ENCODE results near the gene NEO1. TPM values are rescaled to one million over a fixed set of nuclear protein-coding genes. Genes with fewer than 3 reads are reported as not detected.

NEO1 gene
- total RNA-seq, 1 experiment from 2014 or later: 41.8 TPM

DNA sequence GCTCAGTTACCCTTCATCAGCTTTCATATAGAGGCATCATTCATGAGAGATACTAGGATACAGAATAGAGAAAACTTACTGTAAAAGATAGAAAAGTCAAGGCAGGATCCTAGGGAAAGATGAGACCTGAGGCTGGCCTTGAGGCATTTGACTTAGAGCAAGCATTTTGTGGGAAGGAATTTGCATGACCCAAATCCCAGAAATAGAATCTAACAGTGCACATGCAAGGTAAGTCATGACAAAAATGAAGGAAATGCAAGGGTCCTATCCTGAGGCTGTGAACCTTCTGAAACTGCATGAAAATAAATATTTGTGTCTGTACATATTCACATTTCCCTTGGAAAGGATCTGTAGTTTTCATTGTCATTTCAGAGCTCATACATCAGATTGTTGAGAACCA is 194.2 kb downstream of the NEO1 start:
- no peaks in the 10 kb centered on the region for H3K4me1 ChIP-seq (ENCODE audit: insufficient read depth, low read length)
- H3K4ac ChIP-seq (ENCODE audit: low read depth, low read length): no peak overlapping the region
- H4K91ac ChIP-seq (ENCODE audit: insufficient read length, low read depth, low read length): no peak overlapping the region
- H3K27me3 ChIP-seq (ENCODE audit: insufficient read depth, low read length): no peaks in the 10 kb centered on the region
- Mint-ChIP-seq H3K4me1 (no peaks in the 10 kb centered on the region), H3K27me3 (ENCODE audit: low read depth) (no peaks in the 10 kb centered on the region), H3K27ac (no peak overlapping the region), H3K36me3 (ENCODE audit: insufficient read depth in 1 of 3, low read depth in 3 of 3) (peaks cover 0 to 19% (median 13%) of the 10 kb centered on the region in 3 experiments; a peak in 5 of 7 replicates), H3K4me3 (no peak overlapping the region), H3K9me3 (no peaks in the 10 kb centered on the region)
- H3K9me3 ChIP-seq (ENCODE audit: control insufficient read depth, low read depth, low read length): no peaks in the 10 kb centered on the region
- no peak overlapping the region for H3T11ph ChIP-seq (ENCODE audit: low read length)
- H3K14ac ChIP-seq (ENCODE audit: insufficient read depth, low read length): no peak overlapping the region
- no peak overlapping the region for H2AFZ ChIP-seq (ENCODE audit: low read length)
- no peak overlapping the region for H3K27ac ChIP-seq (ENCODE audit: insufficient read length, low read depth, low read length)
- H3K79me2 ChIP-seq (ENCODE audit: insufficient read depth, low read length): no peaks in the 10 kb centered on the region
- no peaks in the 10 kb centered on the region for H4K20me1 ChIP-seq (ENCODE audit: control insufficient read depth, insufficient read depth, insufficient read length)
- H3K9ac ChIP-seq (ENCODE audit: extremely low read depth, insufficient read length, low read length): no peak overlapping the region
- H2BK15ac ChIP-seq (ENCODE audit: low read depth, low read length): no peak overlapping the region
- no peak overlapping the region for H3K23ac ChIP-seq (ENCODE audit: insufficient read length, low read depth, low read length)
- H2BK12ac ChIP-seq (ENCODE audit: insufficient read length, low read depth, low read length): no peak overlapping the region
- no peak overlapping the region for H2AK5ac ChIP-seq (ENCODE audit: insufficient read length, low read length)
- DNase-seq: no peak
- H2BK120ac ChIP-seq (ENCODE audit: low read depth, low read length, poor library complexity, severe bottlenecking): no peak overlapping the region
- no peak overlapping the region for H4K8ac ChIP-seq (replicated peaks; ENCODE audit: insufficient read length, low read depth, low read length)
- H3K79me1 ChIP-seq (ENCODE audit: insufficient read depth, low read depth, low read length, poor library complexity, severe bottlenecking): no peaks in the 10 kb centered on the region
- no peak overlapping the region for H3K18ac ChIP-seq (ENCODE audit: insufficient read length, low read depth, low read length)
- no peaks in the 10 kb centered on the region for H3K23me2 ChIP-seq (ENCODE audit: insufficient read length, low read depth, low read length, poor library complexity, severe bottlenecking)
- H3K56ac ChIP-seq (ENCODE audit: insufficient read length, low read depth, low read length): no peak overlapping the region
- TF ChIP-seq, protein P1, sequence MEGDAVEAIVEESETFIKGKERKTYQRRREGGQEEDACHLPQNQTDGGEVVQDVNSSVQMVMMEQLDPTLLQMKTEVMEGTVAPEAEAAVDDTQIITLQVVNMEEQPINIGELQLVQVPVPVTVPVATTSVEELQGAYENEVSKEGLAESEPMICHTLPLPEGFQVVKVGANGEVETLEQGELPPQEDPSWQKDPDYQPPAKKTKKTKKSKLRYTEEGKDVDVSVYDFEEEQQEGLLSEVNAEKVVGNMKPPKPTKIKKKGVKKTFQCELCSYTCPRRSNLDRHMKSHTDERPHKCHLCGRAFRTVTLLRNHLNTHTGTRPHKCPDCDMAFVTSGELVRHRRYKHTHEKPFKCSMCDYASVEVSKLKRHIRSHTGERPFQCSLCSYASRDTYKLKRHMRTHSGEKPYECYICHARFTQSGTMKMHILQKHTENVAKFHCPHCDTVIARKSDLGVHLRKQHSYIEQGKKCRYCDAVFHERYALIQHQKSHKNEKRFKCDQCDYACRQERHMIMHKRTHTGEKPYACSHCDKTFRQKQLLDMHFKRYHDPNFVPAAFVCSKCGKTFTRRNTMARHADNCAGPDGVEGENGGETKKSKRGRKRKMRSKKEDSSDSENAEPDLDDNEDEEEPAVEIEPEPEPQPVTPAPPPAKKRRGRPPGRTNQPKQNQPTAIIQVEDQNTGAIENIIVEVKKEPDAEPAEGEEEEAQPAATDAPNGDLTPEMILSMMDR (conservative IDR thresholded peaks at IDR 0.05): no peak
- H2BK20ac ChIP-seq (ENCODE audit: low read depth, low read length, poor library complexity, severe bottlenecking): no peak overlapping the region
- H3K4me2 ChIP-seq (ENCODE audit: insufficient read depth, insufficient read length, low read length): no peak overlapping the region
- H2BK5ac ChIP-seq (ENCODE audit: insufficient read length, low read length): no peak overlapping the region
- no peak overlapping the region for H4K5ac ChIP-seq (ENCODE audit: insufficient read length, low read depth, low read length)

Measured in H9 (cell line).